Stimulated activated CD4-positive, alpha-beta T cell treated with anti-CD3 and anti-CD28 coated beads, Interleukin-2, amount 100 ng/mL, for 48 hours (primary cell): ENCODE measurements around the gene LGR6.

Experiments
- DNase-seq, 2 donors: peaks; one replicate each; pipeline ENCODE4 v3.0.0-alpha.2; 2020

LGR6 gene

DNA sequence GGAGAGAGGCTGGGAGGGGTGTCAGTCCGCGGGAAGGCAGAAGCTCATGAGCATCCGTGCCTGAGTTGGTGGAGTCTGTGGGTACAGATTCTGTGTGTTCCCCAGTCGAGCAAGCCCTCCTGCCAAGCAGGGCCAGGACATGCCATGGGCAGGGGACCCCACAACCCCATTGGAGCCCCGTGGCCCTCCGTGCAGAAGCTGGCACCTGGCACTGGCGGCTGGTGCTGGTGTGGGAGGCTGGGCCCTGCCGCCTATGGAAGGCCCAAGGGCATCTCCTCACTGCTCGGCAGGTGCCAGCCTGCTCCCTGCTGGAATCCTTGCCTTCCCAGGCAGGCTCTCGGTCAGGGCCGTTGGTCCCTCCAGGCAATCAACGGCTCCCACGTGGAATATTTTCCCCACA lies 74.4 kb downstream of the LGR6 start:
- no peak for DNase-seq

DNA sequence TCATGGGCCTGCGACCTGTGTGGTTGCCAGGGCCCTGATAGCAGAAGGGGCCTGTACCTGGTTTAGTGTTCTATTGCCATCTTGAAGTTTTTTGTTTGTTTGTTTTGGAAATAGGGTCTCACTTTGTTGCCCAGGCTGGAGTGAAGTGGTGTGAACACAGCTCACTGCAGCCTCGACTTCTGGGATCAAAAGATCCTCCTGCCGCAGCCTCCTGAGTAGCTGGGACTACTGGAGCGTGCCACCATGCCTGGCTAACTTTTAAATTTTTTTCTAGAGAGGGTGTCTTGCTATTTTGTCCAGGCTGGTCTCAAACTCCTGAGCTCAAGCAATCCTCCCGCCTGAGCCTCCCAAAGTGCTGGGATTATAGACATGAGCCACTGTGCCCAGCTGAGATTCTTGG lies 75.2 kb downstream of the LGR6 start:
- no peak for DNase-seq

DNA sequence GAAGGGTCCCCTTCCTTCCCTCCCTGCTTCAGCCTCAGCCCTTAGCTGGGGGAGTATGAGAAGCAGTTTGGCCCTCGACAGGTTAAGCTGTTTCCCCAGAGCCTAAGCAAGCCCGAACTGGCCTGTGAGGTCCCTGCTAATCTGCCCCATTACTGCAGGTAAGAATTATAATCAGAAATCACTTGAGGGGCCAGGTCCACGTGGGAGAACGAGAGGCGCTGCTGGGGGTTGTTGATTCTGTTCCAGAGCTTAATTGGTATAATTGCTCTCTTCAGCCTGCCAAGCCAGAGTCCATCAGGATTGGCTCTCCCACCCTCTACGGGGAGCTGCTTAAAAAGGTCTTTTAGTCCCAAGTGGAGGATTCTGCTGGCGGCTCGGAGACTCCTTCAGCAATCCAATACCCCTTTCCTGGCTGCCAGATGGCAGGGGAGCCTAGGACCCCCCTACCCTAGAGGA lies 77.3 kb downstream of the LGR6 start:
- DNase-seq = no peak

DNA sequence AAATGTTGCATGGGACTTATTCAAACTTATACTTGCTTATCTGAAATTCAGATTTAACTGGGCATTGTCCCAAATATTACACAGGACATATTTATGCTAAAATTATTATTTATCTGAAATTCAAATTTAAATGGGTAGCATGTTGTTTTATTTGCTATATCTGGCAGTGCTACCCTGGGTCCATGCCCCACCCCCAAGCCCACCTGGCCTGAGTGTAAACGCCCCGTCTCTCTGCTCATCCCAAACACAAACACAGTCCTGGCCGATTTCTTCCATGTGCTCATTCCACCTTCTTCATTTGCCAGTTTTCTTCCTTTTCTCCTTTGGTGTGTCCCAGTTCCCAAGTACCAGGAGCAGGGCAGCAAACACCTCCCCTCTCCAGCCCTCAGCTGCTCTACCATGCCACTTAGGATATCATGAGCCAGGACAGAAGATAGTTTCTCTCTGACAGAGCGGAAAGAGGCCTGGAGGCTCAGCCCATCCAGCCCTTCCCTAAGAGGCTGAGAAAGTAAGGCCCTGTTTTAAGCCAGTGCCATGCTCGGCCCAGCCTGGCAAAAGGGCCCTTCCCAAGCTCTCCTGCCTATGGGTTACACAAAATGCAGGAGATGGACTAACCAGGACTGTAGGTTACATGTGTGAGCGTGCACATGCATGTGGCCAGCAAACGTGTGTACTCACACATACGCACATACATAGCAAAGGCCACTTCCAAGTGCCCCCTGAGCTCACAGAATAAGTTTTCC lies 78.7 kb downstream of the LGR6 start:
- no peak for DNase-seq

DNA sequence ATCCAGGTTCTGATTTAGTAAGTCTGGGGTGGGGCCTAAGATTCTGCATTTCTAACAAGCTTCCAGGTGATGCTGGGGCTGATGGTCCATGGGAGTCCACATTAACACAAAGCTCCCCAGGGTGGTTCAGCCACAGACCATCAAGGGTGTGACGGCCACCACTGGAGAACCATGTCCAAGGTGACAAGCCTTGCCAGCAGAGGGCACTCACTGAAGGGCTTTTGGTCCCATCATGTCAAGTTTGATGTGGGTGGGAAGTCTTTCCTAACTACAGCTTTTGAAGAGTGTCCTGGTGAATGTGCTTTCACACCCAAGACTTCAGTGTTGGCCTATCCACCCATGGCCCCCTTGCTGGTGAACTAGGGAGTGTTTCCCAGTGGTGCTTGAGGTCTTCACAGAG lies 81.0 kb downstream of the LGR6 start:
- peak; percentile 16 to 21 for DNase-seq

DNA sequence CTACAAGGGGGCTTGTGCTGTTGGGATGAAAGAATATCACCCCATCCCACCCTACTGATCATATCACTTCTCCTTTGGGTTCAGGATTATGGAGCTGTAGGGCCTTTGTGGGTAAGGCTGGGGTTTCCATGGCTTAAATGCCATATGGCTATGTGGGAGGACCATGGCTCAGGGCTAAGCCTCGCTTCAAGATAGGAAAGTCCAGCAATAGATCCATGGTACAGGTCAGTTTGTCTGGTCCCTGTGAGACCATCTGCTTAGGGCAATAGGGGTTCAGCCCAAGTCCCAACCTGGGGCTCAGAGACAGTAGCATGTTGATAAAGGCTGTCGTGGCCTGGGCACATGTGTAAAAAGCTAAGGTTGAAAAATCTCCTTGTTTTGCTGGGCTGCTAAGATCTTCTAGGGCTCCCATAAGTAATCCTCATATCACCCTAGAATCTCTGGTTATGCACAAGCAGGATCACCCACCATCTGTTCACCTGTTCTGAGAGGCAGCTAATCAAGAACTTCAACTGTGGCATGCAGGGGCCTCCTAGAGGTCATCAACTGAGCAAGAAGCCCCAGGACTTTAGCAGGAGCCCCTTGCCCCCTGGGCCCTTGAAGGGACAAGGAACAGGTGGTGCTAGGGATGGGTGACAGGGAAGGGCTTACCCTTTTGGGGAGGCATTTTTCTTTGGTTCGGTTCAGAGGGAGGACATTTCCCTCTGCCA lies 81.6 kb downstream of the LGR6 start:
- DNase-seq = no peak

DNA sequence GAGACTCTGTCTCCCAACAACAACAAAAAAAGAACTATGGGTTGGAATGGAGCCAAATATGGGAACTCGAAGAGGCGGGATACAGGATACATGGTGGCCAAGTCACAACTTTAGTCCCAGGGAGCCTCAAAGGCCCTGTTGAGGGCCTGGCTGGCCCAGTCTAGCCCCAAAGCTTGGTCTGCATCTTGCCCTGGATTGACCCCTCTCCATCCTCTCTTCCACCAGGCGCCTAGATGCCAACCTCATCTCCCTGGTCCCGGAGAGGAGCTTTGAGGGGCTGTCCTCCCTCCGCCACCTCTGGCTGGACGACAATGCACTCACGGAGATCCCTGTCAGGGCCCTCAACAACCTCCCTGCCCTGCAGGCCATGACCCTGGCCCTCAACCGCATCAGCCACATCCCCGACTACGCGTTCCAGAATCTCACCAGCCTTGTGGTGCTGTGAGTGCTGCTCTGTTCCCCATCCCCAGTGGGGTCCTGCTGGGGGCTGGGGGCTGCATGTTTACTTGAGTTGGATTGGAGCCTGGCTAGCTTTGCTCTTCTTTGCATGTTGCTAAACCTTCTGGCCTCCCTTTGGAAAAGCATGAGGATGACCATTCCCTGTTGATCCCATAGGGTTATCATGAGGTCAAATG lies 82.6 kb downstream of the LGR6 start:
- no peak for DNase-seq

DNA sequence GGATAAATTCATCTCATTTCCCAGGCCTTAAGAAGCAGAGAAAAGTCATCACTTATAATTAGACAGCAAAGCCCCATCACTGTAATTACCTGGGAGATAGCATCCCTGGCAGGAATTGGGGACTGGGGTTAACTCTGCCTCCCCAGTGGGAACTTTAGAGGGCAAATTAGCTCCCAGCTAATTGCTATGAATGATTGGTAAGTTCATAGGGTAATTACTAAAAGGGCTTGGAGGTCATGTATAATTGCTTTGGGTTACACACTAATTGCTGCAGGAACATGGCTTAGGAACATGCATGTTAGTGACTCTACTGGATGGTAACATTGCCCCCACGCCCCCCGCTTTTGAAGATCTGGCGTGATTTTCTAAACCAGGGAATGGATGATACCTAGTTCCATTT lies 83.3 kb downstream of the LGR6 start:
- no peak for DNase-seq

DNA sequence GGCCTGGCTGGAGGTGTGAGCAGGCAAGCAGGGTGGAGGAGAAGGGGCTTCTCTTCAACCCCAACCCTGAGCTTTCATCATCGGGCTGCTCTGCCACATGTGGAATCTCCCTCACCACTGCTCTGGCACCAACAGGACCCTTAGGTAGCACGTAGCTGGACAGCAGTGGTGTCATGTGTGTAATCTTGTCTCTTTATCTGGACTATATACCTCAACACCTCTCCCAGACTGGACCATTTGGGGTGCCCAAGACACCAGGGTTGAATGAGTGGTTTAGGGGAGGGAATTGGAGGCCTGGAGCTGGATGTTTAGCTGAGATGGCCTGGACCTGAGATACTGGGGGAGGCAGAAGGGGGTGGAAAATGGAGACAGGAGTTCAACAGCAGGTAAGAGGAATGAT lies 85.2 kb downstream of the LGR6 start:
- DNase-seq = no peak

DNA sequence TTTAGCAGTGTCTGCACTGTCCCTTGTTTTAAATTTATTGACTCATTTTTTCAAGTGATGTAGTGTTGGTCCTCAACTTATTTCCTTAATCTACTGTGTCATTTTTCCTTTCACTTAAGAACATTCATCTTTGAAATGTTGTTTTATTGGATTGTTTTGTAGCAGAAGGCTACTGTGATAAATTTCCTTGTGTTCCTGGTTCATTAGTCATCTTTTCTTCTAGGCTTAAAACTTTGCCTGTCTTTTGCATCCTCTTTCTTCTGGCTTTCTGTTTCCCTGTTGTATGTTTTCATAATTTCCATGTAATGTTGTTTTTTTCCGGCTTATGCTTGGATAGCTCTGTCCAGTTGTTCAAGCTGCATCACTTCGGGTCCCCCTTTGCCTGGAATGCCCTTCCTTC lies 86.2 kb downstream of the LGR6 start:
- no peak for DNase-seq

DNA sequence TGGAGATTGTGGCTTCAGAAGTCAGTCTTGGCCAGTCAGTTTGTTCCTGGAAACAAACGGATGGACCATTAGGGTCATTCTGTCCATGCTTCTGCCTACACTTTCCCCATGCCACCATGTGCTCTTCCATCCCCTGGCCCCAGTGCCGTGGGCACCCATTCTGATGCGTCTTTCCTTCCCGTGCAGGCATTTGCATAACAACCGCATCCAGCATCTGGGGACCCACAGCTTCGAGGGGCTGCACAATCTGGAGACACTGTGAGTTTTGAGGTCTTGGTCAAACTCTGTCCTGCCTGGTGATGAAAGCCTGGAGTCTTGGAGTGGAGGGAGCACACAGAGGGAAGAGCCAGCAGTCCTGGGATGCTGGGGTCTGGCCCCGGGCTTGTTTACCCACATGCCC lies 87.0 kb downstream of the LGR6 start:
- DNase-seq = no peak

DNA sequence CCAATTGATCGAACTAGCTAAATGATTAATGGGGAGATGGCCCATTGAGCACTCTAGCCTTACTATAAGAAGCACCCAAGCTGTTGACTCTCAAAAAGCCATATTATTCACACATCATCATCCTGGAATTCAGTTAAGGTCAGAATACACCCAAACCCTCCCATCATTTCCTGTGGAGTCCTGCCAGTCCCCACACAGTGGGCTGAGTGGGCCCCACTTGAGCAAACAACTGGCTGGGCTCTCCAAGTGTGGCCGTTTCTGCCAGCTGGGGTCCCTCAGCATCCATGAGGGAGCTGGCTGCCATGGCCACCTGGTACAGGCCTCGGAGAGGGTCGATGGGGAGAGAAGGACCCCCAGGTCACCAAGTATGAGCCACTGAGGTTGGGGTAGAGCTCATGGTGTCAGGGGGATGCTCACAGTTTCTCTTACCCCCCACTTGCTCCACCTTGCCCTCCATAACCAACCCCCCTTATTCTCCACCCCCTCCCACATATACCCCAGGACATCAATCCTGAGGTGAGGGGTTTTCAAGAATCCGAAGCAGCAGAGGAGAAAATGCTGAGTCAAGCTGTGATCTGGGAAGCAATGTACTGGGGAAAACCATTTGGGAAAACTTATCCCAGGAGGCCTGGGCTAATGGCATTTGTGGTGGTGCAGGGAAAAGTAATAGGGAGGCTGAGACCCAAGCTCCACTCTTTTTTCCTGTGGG lies 87.9 kb downstream of the LGR6 start:
- DNase-seq = no peak

DNA sequence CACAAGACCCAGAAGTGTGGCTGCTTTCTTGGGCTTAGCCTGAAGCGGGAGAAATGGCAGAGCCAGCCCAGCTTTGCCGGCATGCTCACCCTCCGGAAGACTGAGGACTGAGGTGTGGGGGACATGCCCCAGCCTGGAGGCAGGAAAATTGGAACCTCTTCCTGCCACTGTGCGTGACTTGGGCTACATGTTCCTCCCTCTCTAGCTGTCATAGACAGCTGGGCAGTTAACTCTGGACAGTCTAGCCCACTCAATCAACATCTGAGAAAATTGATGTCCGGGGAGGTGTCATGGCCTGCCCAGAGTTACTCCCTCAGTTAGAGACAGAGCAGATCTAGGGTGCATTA lies 88.4 kb downstream of the LGR6 start:
- no peak for DNase-seq

DNA sequence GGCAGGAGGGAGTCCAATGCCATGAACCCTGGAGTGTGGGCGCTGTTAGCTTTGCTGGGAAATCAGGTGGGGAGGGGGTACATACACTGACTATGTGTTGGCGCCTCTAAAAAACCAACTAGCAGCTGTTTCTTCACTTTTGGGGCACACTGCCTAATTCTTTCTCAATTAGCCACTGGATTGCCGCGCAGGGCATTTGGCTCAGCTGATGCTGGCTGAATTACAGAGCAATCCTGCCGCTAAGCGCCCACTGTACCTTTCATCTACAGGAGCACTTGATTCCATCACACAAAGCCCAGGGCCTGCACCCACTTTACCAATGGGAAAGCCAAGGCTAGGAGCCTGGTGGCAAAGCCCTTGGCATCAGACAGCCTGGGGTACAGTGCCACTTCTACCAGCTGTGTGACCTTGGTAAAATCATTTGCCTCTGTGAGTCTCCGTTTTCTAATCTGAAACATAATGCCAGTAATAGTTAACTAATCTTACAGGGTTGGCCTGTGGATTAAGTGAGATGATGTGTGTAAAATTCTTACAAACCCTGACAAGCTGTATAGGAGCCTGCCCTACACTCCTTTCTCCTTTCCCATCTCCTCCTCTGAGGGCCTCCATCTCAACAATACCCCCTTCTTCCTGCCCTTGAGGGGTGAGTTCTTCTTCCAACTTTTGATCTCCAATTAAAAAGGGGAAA lies 89.1 kb downstream of the LGR6 start:
- no peak for DNase-seq

DNA sequence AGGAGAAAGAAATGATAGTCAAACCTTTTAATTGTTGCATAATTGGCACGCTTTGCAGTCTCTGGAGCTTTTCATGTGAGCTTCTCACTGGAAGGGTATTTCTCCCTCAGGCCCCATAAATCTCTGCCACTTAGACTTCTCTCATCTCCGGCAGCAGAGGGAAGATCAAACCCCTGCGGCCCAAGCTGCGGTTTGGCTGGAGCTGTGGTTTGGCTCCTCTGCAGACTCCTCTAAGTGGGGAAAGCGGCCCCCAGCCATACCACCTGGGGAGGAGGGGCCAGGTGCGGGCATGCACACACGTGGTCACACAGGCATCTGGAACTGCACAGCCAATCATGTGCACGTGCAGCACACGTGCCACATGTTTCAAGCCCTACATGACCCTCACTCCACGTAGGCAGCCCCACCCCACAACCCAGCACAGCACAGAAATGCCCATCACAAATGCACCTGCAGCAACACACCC lies 89.8 kb downstream of the LGR6 start:
- no peak for DNase-seq

DNA sequence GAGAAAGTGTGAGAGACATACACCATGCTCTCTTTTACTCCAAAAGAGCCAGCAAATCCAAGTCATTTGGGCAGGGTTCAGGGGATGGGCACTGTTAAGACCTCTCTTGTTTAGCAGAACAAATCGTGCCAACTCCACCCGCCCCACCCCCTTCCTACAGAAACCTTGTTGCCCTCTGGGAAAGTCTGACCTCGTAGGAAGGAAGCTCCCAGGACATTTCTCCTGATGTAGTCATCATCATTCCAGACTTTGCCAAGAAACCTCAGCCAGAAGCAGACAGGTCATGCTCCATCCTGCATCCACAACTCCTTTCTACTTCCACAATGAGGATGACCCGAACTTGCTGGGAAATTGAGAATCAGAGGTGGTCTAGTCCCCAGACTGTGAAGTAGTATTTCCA lies 90.4 kb downstream of the LGR6 start:
- DNase-seq = no peak

DNA sequence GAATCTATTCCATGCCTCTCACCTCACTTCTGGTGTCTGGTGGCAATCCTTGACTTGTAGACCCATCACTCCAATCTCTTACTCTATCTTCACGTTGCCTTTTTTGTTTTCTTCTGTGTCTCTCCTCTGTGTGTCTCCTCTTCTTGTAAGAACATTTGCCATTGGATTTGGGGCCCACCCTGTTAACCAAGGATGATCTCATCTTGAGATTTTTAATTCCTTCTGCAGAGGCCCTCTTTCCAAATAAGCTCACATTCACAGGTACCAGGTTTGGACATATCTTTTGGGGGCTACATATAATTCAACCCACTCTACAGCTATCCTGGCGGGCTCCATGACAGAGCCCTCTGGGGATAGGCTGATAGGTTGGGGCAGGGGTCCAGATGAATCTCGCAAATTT lies 92.3 kb downstream of the LGR6 start:
- DNase-seq = no peak

DNA sequence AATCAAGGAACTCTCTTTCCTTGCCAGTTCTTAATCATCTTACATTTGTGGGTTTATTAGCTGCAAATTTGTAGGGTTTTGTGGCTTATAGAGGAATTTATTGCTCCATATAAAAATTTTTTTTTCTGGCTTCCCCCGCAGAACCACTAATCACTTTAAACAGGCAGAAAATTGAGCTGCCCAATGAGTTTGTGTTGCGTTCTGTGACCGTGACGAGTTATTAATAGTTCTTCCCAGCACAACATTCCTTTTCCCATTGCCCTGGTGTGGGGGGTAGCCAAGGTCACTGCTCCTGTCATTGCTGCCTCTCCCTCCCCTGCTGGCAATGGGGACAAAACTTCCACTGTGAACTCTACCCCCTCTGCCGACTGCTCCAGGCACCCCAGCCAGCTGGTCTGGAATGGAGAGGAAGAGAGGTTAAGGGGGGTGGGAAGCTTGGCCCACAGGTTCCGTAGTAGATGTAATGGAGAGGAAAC lies 93.1 kb downstream of the LGR6 start:
- no peak for DNase-seq

DNA sequence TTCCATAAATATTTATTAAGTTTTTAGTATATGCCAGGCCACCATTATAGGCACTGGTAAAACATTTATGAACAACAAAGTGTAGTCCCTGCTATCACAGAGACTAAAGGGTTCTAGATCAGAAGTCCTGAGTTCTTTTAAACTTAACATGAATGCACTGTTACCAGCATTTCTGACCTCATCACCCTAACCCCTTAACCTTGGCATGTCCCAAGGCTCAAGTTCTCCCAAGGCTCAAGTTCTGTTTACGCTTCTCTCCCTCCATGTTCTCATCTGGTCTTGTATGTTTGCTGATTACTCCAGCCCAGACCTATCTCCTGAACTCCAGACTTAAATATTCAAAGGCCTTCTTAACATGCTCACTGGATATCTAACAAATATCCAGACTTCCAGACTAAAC lies 93.6 kb downstream of the LGR6 start:
- DNase-seq = no peak

DNA sequence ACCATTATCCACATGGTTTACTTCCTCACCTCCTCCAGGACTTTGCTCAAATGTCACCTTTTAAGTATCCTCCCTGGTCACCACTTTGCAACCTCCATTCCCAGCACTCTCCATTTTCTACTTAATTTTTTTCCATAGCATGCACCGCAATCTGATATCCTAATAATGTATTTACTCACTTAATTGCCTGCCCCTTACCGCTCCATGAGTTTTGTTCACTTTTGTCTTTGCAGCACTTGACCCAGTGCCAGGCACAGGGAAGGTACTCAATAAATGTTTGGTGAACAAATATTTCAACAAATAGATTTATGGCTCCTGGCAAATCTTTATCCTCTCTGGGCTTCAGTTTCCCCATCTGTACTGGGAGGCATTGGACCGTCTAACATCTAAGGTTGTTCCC lies 94.6 kb downstream of the LGR6 start:
- no peak for DNase-seq

DNA sequence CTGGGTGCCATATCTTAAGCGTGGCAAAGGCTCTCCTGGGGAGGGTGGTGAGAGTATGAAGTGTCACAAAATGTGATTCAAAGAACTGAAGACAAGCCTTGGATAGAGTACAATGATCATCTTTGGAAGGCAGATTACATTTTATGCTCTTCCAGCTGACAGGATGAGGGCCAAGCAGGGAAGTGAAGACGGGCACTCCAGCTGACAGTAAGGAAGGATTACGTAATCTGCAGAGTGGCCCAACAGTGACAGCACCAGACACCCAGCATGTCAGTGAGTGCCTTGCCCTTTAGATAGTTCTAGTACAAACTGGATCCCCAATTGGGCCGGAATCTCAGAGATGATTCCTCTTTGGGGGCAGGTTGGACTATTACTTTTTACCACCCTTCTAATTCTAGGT lies 95.4 kb downstream of the LGR6 start:
- DNase-seq = no peak

DNA sequence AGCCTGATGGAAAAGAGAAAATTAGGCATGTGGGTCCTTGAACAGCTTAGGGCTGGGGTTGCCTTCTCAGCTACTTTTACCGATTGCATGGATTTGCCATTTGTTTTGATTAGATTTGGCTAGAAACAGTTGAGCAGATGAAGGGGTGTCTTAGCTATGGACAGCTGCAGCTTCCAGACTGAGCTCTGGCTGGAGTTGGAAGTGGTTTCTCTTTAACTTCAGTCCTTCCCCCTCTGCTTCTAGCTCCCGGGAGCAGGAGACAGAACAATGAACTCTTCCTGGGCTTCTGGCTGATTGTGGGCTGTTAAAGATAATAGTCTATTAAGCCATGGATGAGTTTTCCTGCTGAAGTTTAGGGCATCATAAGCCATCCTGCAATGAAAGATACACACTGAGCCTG lies 97.4 kb downstream of the LGR6 start:
- DNase-seq = no peak
